ENCODE results near the gene KRT6B.
"Not testable (repeated sequence)": the region's sequence is repeated elsewhere in the genome, so short reads cannot be mapped to it uniquely, and the experiment has no call there.

The KRT6B gene

GRCh38 chr12:52494100-52494499 is 42.2 kb upstream of the KRT6B start:
- H3K27ac ChIP-seq (ENCODE audit: extremely low read depth, low read depth, low read length) = no peak overlapping the region
- no peaks in the 10 kb centered on the region for H3K9me3 ChIP-seq (ENCODE audit: control insufficient read depth, insufficient read depth, low read depth, low read length)
- no peak overlapping the region for H3K4me3 ChIP-seq (ENCODE audit: low read depth, low read length)
- peaks cover 6% of the 10 kb centered on the region for H3K4me1 ChIP-seq (ENCODE audit: control insufficient read depth, insufficient read depth, low read length)
- TF ChIP-seq KLF8 (tag by site-specific recombination; IDR thresholded peaks at IDR 0.05) = no peak
- no peak for TF ChIP-seq ZNF544 (tag by site-specific recombination; IDR thresholded peaks at IDR 0.05)
- no peak for TF ChIP-seq ZNF473 (tag by site-specific recombination; IDR thresholded peaks at IDR 0.05)
- TF ChIP-seq ZNF354C (tag by site-specific recombination; IDR thresholded peaks at IDR 0.05; ENCODE audit: borderline replicate concordance, low read depth) = no peak
- no peak for TF ChIP-seq SP2 (tag by site-specific recombination; IDR thresholded peaks at IDR 0.05)
- TF ChIP-seq ZNF362 (tag by site-specific recombination; IDR thresholded peaks at IDR 0.05) = no peak
- ChIA-PET CTCF (interaction anchor here (0.8 to 1.7 kb wide), 8 partner anchors 9 to 123 kb away, joined by 3 to 5 read pairs (median 4); no protein-coding TSS in a partner anchor), POLR2A (no interaction called here)
- no peaks in the 10 kb centered on the region for H3K36me3 ChIP-seq (ENCODE audit: control insufficient read depth in 2 of 2, insufficient read depth in 1 of 2, low read length in 2 of 2)

- ChIA-PET POLR2A (no interaction called here), CTCF (interaction anchor here (0.6 to 1.7 kb wide), 2 partner anchors 97 to 171 kb away, joined by 3 to 5 read pairs; no protein-coding TSS in a partner anchor)
- Histone ChIP-seq H3K4me3 (ENCODE audit: low read depth, low read length) (no peak within 1 kb of the TSS), H3K9me3 (ENCODE audit: control insufficient read depth, insufficient read depth, low read depth, low read length) (no peaks in the 10 kb centered on the region), H3K27ac (ENCODE audit: extremely low read depth, low read depth, low read length) (no peak within 1 kb of the TSS), H3K4me1 (ENCODE audit: control insufficient read depth, insufficient read depth, low read length) (peaks cover 6% of the 10 kb centered on the region), H3K36me3 (ENCODE audit: control insufficient read depth in 2 of 2, insufficient read depth in 1 of 2, low read length in 2 of 2) (no peaks in the 10 kb centered on the region)
- TF ChIP-seq ZNF513 (tag by site-specific recombination; IDR thresholded peaks at IDR 0.05) (no peak), HOXD13 (CRISPR knock-in tag; IDR thresholded peaks at IDR 0.05; ENCODE audit: borderline replicate concordance) (no peak), REPIN1 (tag by site-specific recombination; IDR thresholded peaks at IDR 0.05; ENCODE audit: low read depth) (no peak), ZNF701 (tag by site-specific recombination; IDR thresholded peaks at IDR 0.05) (no peak), ZBTB44 (tag by site-specific recombination; IDR thresholded peaks at IDR 0.05) (no peak), ZNF302 (tag by site-specific recombination; IDR thresholded peaks at IDR 0.05; ENCODE audit: low read depth) (no peak), ZNF560 (tag by site-specific recombination; IDR thresholded peaks at IDR 0.05; ENCODE audit: borderline replicate concordance) (no peak), ZNF248 (tag by site-specific recombination; IDR thresholded peaks at IDR 0.05) (no peak)
Observed at GRCh38 chr12:52493172-52493571, 41.2 kb upstream of the KRT6B start, which contains the start of gene KRT6A. Gene KRT6A, minus strand, starts transcription at chr12:52493257. Its CDS starts 69 bp downstream, at chr12:52493188.

GRCh38 chr12:52492405-52492804 is 40.5 kb upstream of the KRT6B start:
- H3K27ac ChIP-seq (ENCODE audit: extremely low read depth, low read depth, low read length); H3K9me3 ChIP-seq (ENCODE audit: control insufficient read depth, insufficient read depth, low read depth, low read length); H3K4me3 ChIP-seq (ENCODE audit: low read depth, low read length); POLR2A ChIA-PET; H3K4me1 ChIP-seq (ENCODE audit: control insufficient read depth, insufficient read depth, low read length); H3K36me3 ChIP-seq (ENCODE audit: control insufficient read depth in 2 of 2, insufficient read depth in 1 of 2, low read length in 2 of 2): not testable (repeated sequence)
- CTCF ChIA-PET = interaction anchor here (0.6 kb wide), 1 partner anchor 170 kb away, joined by 3 read pairs; no protein-coding TSS in a partner anchor

GRCh38 chr12:52491495-52491894 is 39.5 kb upstream of the KRT6B start:
- H3K4me1 ChIP-seq (ENCODE audit: control insufficient read depth, insufficient read depth, low read length); H3K9me3 ChIP-seq (ENCODE audit: control insufficient read depth, insufficient read depth, low read depth, low read length); H3K27ac ChIP-seq (ENCODE audit: extremely low read depth, low read depth, low read length); H3K4me3 ChIP-seq (ENCODE audit: low read depth, low read length); CTCF ChIA-PET; POLR2A ChIA-PET; H3K36me3 ChIP-seq (ENCODE audit: control insufficient read depth in 2 of 2, insufficient read depth in 1 of 2, low read length in 2 of 2): not testable (repeated sequence)

Data from HEK293 (cell line).